Hepatocyte (in vitro differentiated cells): Measurements from ENCODE around the gene SETD1A.

Experiments used
- EZH2 ChIP-seq: fragments of 200-600 bp; sonication (generic); IDR thresholded peaks from 2 replicates; pipeline ENCODE4 v1.6.1; 2016; ENCODE audit warnings: antibody characterized with exemption, mild to moderate bottlenecking, borderline replicate concordance
- TF ChIP-seq, protein P1 (sequence below): fragments of 200-600 bp; sonication (generic); IDR thresholded peaks from 2 replicates; pipeline ENCODE4 v1.5.1; 2016; ENCODE audit warnings: antibody characterized with exemption, mild to moderate bottlenecking; ENCODE audit not compliant: poor library complexity

DNA sequence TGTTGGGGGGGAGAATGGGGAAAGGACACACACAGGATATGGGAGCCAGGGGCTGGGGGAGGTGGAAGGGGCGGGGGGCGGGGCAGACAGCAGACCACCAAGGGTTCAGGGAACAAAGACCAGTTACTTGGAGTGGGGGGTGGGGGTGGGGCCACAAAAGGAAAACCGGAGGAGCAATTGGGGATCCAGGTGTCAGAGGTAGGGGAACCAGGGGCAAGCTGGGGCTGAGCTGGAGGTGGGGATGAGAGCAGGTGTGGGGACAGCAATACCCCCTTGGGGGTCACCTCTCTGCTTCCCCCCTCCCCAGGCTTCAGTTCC, 10.1 kb upstream of the SETD1A start:
- TF ChIP-seq, protein P1, sequence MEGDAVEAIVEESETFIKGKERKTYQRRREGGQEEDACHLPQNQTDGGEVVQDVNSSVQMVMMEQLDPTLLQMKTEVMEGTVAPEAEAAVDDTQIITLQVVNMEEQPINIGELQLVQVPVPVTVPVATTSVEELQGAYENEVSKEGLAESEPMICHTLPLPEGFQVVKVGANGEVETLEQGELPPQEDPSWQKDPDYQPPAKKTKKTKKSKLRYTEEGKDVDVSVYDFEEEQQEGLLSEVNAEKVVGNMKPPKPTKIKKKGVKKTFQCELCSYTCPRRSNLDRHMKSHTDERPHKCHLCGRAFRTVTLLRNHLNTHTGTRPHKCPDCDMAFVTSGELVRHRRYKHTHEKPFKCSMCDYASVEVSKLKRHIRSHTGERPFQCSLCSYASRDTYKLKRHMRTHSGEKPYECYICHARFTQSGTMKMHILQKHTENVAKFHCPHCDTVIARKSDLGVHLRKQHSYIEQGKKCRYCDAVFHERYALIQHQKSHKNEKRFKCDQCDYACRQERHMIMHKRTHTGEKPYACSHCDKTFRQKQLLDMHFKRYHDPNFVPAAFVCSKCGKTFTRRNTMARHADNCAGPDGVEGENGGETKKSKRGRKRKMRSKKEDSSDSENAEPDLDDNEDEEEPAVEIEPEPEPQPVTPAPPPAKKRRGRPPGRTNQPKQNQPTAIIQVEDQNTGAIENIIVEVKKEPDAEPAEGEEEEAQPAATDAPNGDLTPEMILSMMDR: no peak
- TF ChIP-seq EZH2: no peak
